GM23248 (cell line): ENCODE data around the gene KIF9.

Experiments
- EZH2 ChIP-seq: fragments of 200-600 bp; sonication (generic); IDR thresholded peaks from 2 replicates; pipeline ENCODE4 v1.6.1; 2018; ENCODE audit warnings: antibody characterized with exemption, mild to moderate bottlenecking; ENCODE audit not compliant: insufficient read depth, poor library complexity, severe bottlenecking
- EZH2phosphoT487 ChIP-seq: fragments of 200-600 bp; sonication (generic); IDR thresholded peaks from 2 replicates; pipeline ENCODE4 v1.6.1; 2018; ENCODE audit warnings: antibody characterized with exemption, moderate library complexity, mild to moderate bottlenecking, low read depth; ENCODE audit not compliant: insufficient read depth

- TF ChIP-seq EZH2, result no peak
- no peak for TF ChIP-seq EZH2phosphoT487
Measured at GRCh38 chr3:47260605-47261004, 22.0 kb downstream of the KIF9 start.
